Upper lobe of right lung (tissue), 1 donor: ENCODE results near the gene BMPR2. TPM values are rescaled to one million over a fixed set of nuclear protein-coding genes. Genes with fewer than 3 reads are reported as not detected.

Source experiments
- ATAC-seq: fragments of 200-7000 bp; cut with Tn5 transposase; one replicate; pipeline ENCODE4 v1.9.1; 2020; ENCODE audit warnings: mild to moderate bottlenecking, moderate library complexity
- DNase-seq: peaks from one replicate; pipeline ENCODE4 v3.0.0-alpha.2; 2020
- H3K27ac ChIP-seq: fragments of 200-600 bp; one replicate; pipeline ENCODE4 v1.8.0; 2022
- H3K27me3 ChIP-seq: fragments of 200-600 bp; one replicate; pipeline ENCODE4 v1.8.0; 2022; ENCODE audit warnings: mild to moderate bottlenecking
- H3K36me3 ChIP-seq: fragments of 200-600 bp; one replicate; pipeline ENCODE4 v1.8.0; 2022
- H3K4me1 ChIP-seq: fragments of 200-600 bp; one replicate; pipeline ENCODE4 v1.8.0; 2022
- H3K4me3 ChIP-seq: fragments of 200-600 bp; one replicate; pipeline ENCODE4 v1.8.0; 2022; ENCODE audit warnings: mild to moderate bottlenecking
- H3K9me3 ChIP-seq: fragments of 200-600 bp; one replicate; pipeline ENCODE4 v1.8.0; 2022
- intact Hi-C: fragments of 100-400 bp; cut with DNase I; formaldehyde crosslinking; loops from one replicate; pipeline ENCODE4 v1.11.0; 2022
- total RNA-seq: library from RNA; stranded (reverse); fragmentation: NEBNext Ultra II Directional; extraction: Animal tissue kit (Norgen Biotek cat#: 25700); gene quantifications from one replicate; pipeline ENCODE4 v1.2.1, GENCODE V29; 2021
- TF ChIP-seq, protein P1 (sequence below): fragments of 200-600 bp; IDR thresholded peaks from one replicate; pipeline ENCODE4 v1.8.0; 2022; ENCODE audit warnings: antibody characterized with exemption
- donor health status: DM: no; HTN: yes; CAD: no; lungs with severe emphysema.

The BMPR2 gene
- total RNA-seq, 1 donor from 2014 or later: 139 TPM

DNA sequence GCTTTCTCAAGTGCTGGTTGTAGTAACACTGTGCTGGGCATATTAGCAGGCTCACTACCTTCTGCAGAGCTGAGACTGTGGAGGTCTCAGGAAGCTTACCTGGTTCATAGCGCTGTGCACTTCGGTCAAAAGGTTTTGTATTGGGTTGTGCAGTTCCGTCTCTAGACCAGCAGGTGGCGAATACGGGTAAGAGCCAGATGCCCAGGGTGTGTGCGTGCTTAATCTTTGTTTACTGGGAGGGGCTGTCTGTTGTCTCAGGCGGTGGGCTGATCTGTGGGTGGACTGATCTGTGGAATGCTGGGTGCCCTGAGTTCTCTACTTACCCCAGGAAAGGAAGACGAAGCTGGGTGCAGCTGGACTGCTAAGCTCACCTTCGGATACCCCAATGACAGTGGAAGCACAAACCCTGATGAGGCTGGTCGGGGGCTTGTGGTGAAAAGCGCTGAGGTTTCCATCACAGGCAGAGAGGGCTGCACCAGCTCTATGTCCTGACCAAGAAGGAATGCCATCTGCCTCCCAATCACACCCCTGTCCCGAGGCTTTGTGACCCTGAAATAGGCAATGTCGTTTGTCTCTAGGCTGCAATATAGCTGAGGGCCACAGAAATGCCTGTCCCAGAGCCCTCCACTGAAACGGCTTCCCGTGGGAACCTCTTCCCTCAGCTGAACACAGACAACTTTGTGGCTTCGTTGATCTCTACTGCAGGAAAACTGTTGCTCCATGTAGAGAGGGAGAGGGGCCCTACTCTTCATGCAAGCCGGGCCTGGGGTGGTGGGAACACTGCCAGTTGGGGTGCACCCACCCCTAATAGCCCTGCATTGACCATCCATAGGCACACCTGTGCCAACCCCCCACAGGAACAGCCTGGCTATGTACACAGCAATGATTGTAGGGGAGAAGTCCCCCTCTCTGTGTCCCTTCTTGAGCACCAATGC is 212.8 kb downstream of the BMPR2 start:
- peak; percentile 73 for DNase-seq
- H3K27me3 ChIP-seq: no peaks in the 10 kb centered on the region
- H3K4me1 ChIP-seq: peaks cover 10% of the 10 kb centered on the region
- no peaks in the 10 kb centered on the region for H3K36me3 ChIP-seq
- intact Hi-C loops: no loop called here
- H3K9me3 ChIP-seq: no peaks in the 10 kb centered on the region
- ATAC-seq: peak; percentile 98
- TF ChIP-seq, protein P1, sequence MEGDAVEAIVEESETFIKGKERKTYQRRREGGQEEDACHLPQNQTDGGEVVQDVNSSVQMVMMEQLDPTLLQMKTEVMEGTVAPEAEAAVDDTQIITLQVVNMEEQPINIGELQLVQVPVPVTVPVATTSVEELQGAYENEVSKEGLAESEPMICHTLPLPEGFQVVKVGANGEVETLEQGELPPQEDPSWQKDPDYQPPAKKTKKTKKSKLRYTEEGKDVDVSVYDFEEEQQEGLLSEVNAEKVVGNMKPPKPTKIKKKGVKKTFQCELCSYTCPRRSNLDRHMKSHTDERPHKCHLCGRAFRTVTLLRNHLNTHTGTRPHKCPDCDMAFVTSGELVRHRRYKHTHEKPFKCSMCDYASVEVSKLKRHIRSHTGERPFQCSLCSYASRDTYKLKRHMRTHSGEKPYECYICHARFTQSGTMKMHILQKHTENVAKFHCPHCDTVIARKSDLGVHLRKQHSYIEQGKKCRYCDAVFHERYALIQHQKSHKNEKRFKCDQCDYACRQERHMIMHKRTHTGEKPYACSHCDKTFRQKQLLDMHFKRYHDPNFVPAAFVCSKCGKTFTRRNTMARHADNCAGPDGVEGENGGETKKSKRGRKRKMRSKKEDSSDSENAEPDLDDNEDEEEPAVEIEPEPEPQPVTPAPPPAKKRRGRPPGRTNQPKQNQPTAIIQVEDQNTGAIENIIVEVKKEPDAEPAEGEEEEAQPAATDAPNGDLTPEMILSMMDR: peak; percentile 96
- peak overlapping the region; percentile 0 for H3K4me3 ChIP-seq
- no peak overlapping the region for H3K27ac ChIP-seq

DNA sequence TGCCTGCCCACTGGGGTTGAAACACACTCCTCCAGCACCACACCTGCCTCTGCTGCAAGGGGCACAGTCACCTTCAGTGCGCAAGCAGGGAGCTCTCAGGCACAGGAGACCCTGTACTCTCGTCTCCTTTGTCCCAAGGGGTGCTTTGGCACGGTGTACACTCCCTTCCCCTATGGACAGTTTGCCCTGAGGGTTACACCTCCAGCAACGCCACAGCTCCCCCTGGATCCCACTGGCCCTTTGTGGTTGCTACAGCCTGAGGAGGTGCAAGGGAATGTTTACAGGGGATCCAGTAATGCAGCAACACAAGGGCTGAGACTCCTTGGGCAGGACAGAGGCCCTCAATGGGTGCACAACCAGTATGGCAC is 213.4 kb downstream of the BMPR2 start:
- ATAC-seq: peak; percentile 9
- TF ChIP-seq, protein P1: no peak
- Histone ChIP-seq H3K4me1 (peaks cover 10% of the 10 kb centered on the region), H3K36me3 (no peaks in the 10 kb centered on the region), H3K27me3 (no peaks in the 10 kb centered on the region), H3K27ac (no peak overlapping the region), H3K4me3 (no peak overlapping the region), H3K9me3 (no peaks in the 10 kb centered on the region)
- no peak for DNase-seq
- intact Hi-C loops: no loop called here

DNA sequence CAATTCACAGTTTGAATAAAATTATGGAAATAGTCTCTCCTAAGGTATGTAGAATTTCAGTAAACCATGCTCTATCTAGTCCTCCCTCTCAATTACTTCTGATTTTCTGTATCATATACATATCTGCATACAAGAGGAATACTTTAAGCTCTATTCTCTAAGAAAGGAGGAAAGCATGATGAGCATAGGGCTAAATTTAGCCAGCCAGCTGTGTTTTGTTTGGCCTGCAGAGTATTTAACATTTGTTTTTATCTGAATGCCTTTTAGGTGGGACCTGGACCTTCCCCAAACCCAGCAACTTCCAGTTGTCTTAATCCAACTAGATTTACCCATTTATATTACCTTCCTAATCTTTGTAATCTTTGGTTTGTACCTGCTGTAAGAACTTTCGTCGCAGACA is 216.4 kb downstream of the BMPR2 start:
- DNase-seq (no peak), ATAC-seq (no peak)

DNA sequence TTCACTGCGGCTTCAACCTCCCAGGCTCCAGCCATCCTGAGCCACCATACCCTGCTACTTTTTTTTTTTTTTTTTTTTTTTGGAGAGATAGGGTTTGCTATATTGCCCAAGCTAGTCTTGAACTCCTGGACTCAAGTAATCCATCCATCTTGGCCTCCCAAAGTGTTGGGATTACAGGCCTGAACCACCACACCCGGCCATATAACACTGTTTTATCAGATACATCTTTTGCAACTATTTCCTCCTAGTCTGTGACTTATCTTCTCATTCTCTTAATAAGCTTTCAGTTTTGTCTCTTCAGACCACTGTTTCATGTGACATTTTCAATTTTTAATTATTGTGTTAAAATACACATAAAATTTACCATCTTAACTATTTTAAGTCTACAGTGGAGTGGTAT is 223.0 kb downstream of the BMPR2 start:
- ATAC-seq (no peak), DNase-seq (no peak)
- Histone ChIP-seq H3K4me3 (no peak overlapping the region), H3K9me3 (no peaks in the 10 kb centered on the region), H3K4me1 (no peaks in the 10 kb centered on the region), H3K27me3 (no peaks in the 10 kb centered on the region), H3K36me3 (no peaks in the 10 kb centered on the region), H3K27ac (no peak overlapping the region)
- intact Hi-C loops: no loop called here
- TF ChIP-seq, protein P1: no peak

More for the DNA sequence above, 216.4 kb downstream of the BMPR2 start:
- no peak overlapping the region for H3K4me3 ChIP-seq
- H3K27ac ChIP-seq: no peak overlapping the region
- intact Hi-C loops: no loop called here
- TF ChIP-seq, protein P1: no peak
- peaks cover 10% of the 10 kb centered on the region for H3K4me1 ChIP-seq
- H3K27me3 ChIP-seq: no peaks in the 10 kb centered on the region
- H3K9me3 ChIP-seq: no peaks in the 10 kb centered on the region
- no peaks in the 10 kb centered on the region for H3K36me3 ChIP-seq

DNA sequence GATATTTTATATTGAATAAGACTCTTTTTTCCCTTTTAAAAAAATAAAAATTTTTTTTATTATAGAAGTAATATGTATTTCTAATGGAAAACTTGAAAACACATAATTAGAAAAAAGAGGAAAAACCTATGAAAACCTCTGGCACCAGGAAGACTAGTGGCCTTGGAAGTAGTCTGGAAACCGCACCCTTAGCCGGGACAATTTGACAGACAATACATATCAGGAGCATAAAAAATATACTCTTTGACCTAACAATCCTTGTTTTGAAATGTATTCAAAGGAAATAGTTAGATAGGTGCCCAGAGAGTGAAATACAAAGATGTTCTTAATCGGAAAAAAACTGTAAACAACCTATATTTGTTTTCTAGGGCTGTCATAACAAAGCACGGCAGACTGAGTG is 223.8 kb downstream of the BMPR2 start:
- DNase-seq: no peak
- Histone ChIP-seq H3K27ac (no peak overlapping the region), H3K9me3 (no peaks in the 10 kb centered on the region), H3K36me3 (no peaks in the 10 kb centered on the region), H3K27me3 (no peaks in the 10 kb centered on the region), H3K4me1 (no peaks in the 10 kb centered on the region), H3K4me3 (no peak overlapping the region)
- intact Hi-C loops: no loop called here
- TF ChIP-seq, protein P1: no peak
- ATAC-seq: no peak
